HepG2 (cell line): ENCODE data around the gene CNR2. TPM values are rescaled to one million over a fixed set of nuclear protein-coding genes. Genes with fewer than 3 reads are reported as not detected.

Experiments used
- ATAC-seq: fragments of 200-7000 bp; cut with Tn5 transposase; 3 replicates; pipeline ENCODE4 v1.9.1; 2020; ENCODE audit warnings: mild to moderate bottlenecking, moderate library complexity
- BruUV-seq: library from RNA; stranded (reverse); fragments of 400-500 nt; replicated peaks from 2 replicates; lab custom pipeline; 2021; lab: Mats Ljungman, UMichigan
- CTCF ChIA-PET: fragments of 300-600 bp; formaldehyde crosslinking; extraction: SDS; loops from one replicate; lab custom pipeline; 2021; ENCODE audit warnings: low total read pairs, inconsistent platforms, low intra/inter-chr PET ratio; lab: Yijun Ruan, JAX
- POLR2A ChIA-PET: fragments of 350-600 bp; sonication (Branson Sonifier 250); formaldehyde crosslinking; loops from one replicate; lab custom pipeline; 2020; ENCODE audit warnings: antibody characterized with exemption, inconsistent platforms; lab: Yijun Ruan, JAX
- DNase-seq: peaks from one replicate; pipeline ENCODE4 v3.0.0-alpha.2; 2015; ENCODE audit warnings: low spot score
- FAIRE-seq: peaks from 3 replicates; lab custom pipeline; 2011; peaks lifted over from hg19 to GRCh38; lab: Jason Lieb, UNC
- H2AFZ ChIP-seq: one replicate; pipeline ENCODE4 v1.6.1; 2011; ENCODE audit warnings: low read length, inconsistent platforms
- H3K27ac ChIP-seq: fragments of 300-600 bp; 3 replicates; pipeline ENCODE4 v1.8.0; 2011; ENCODE audit warnings: mixed run types, mild to moderate bottlenecking, mixed read lengths, low read length, inconsistent platforms; ENCODE audit not compliant: insufficient read depth; ENCODE audit errors: extremely low read length
- H3K27me3 ChIP-seq, 2 experiments: fragments of 200-600 bp in 1 of 2; 2 replicates in 1 of 2; 3 replicates in 1 of 2; pipeline versions ENCODE4 v1.6.0 to v1.8.0; 2011; ENCODE audit warnings: low read length in 2 of 2, mild to moderate bottlenecking in 2 of 2, moderate library complexity in 2 of 2, inconsistent platforms in 1 of 2; ENCODE audit not compliant: insufficient read depth in 2 of 2, control insufficient read depth in 1 of 2
- H3K36me3 ChIP-seq, 2 experiments: fragments of 200-600 bp in 1 of 2; replicated peaks in 1 of 2; 2 replicates in 1 of 2; 3 replicates in 1 of 2; pipeline versions ENCODE4 v1.5.1 to v1.8.0; 2011; ENCODE audit warnings: low read length in 2 of 2, inconsistent platforms in 1 of 2; ENCODE audit not compliant: insufficient read depth in 2 of 2, control insufficient read depth in 1 of 2
- H3K4me1 ChIP-seq: 2 replicates; pipeline ENCODE4 v1.5.1; 2012; ENCODE audit warnings: low read length, inconsistent platforms; ENCODE audit not compliant: insufficient read depth
- H3K4me2 ChIP-seq: 2 replicates; pipeline ENCODE4 v1.6.0; 2011; ENCODE audit warnings: low read depth, low read length, inconsistent platforms
- H3K4me3 ChIP-seq, 3 experiments: fragments of 200-600 bp in 1 of 3; sonication (generic), shearing (Covaris generic) in 1 of 3; replicated peaks in 1 of 3; 2 replicates each; pipeline ENCODE4 v1.5.1; 2011 to 2016; ENCODE audit warnings: low read length in 3 of 3, inconsistent platforms in 2 of 3, low read depth in 2 of 3, mild to moderate bottlenecking in 2 of 3, control low read depth in 1 of 3, mixed read lengths in 1 of 3; ENCODE audit not compliant: insufficient read depth in 1 of 3
- H3K79me2 ChIP-seq: one replicate; pipeline ENCODE4 v1.6.1; 2011; ENCODE audit warnings: low read length, inconsistent platforms; ENCODE audit not compliant: insufficient read depth
- H3K9ac ChIP-seq: 2 replicates; pipeline ENCODE4 v1.6.0; 2011; ENCODE audit warnings: mild to moderate bottlenecking, low read depth, low read length, inconsistent platforms; ENCODE audit not compliant: insufficient read depth
- H3K9me3 ChIP-seq: 2 replicates; pipeline ENCODE4 v1.5.1; 2012; ENCODE audit warnings: mild to moderate bottlenecking, low read length
- H4K20me1 ChIP-seq: 2 replicates; pipeline ENCODE4 v1.6.0; 2011; ENCODE audit warnings: inconsistent platforms, mild to moderate bottlenecking, low read length, moderate library complexity; ENCODE audit not compliant: insufficient read depth
- ATF4 ChIP-seq, 2 experiments: fragments of 450-650 bp in 1 of 2; sonication (generic) in 1 of 2; formaldehyde crosslinking; IDR thresholded peaks; 2 replicates each; pipeline versions ENCODE4 v1.5.0 to v1.8.0; 2020 to 2022; ENCODE audit warnings: mild to moderate bottlenecking in 1 of 2, missing genetic modification reagents in 1 of 2
- ATF6 ChIP-seq: sonication (generic); formaldehyde crosslinking; conservative IDR thresholded peaks from 2 replicates; pipeline ENCODE4 v1.4.0; 2020; ENCODE audit warnings: missing genetic modification reagents
- EP300 ChIP-seq, 3 experiments: sonication (generic) in 1 of 3; formaldehyde crosslinking in 1 of 3; IDR thresholded peaks; 2 replicates each; pipeline versions ENCODE4 v1.5.1 to v1.6.1; 2011 to 2020; ENCODE audit warnings: low read depth in 2 of 3, low read length in 2 of 3, borderline replicate concordance in 1 of 3, improper control_type of control experiment in 1 of 3, mild to moderate bottlenecking in 1 of 3, missing genetic modification reagents in 1 of 3, moderate library complexity in 1 of 3
- FOXK1 ChIP-seq: sonication (generic); formaldehyde crosslinking; IDR thresholded peaks from 2 replicates; pipeline ENCODE4 v1.4.0; 2020; ENCODE audit warnings: low read depth, missing genetic modification reagents, borderline replicate concordance
- JDP2 ChIP-seq: sonication (generic); formaldehyde crosslinking; IDR thresholded peaks from 2 replicates; pipeline ENCODE4 v1.8.1; 2022; ENCODE audit warnings: missing genetic modification reagents, borderline replicate concordance
- SPEN ChIP-seq: sonication (generic); formaldehyde crosslinking; IDR thresholded peaks from 2 replicates; pipeline ENCODE4 v1.5.1; 2020; ENCODE audit warnings: low read depth, mild to moderate bottlenecking, missing genetic modification reagents
- ZBTB3 ChIP-seq: sonication (generic); formaldehyde crosslinking; IDR thresholded peaks from 2 replicates; pipeline ENCODE4 v1.4.0; 2020; ENCODE audit warnings: low read depth, mild to moderate bottlenecking, moderate library complexity, missing genetic modification reagents, borderline replicate concordance
- ZFAT ChIP-seq: sonication (generic); formaldehyde crosslinking; conservative IDR thresholded peaks from 2 replicates; pipeline ENCODE4 v1.8.1; 2023; ENCODE audit warnings: missing genetic modification reagents, inconsistent platforms
- ZFP1 ChIP-seq: IDR thresholded peaks from 2 replicates; pipeline ENCODE4 v1.6.1; 2016
- ZFP62 ChIP-seq: sonication (generic); formaldehyde crosslinking; IDR thresholded peaks from 2 replicates; pipeline ENCODE4 v1.4.0; 2020; ENCODE audit warnings: missing genetic modification reagents
- WGBS: methylation state at CpG from one replicate; pipeline ENCODE4 v1.1.6; 2017; ENCODE audit warnings: low lambda C conversion rate; 5-methylcytosine and 5-hydroxymethylcytosine counted together
- in situ Hi-C: cut with HindIII; loops from 2 replicates; pipeline ENCODE4 v1.10.0; 2017; ENCODE audit warnings: low pct_unique_long_range_greater_than_20kb; ENCODE audit not compliant: extremely low pct_ligation_motif_present
- intact Hi-C: fragments of 100-400 bp; cut with micrococcal nuclease; formaldehyde crosslinking; loops from one replicate; pipeline ENCODE4 v1.10.0; 2022; ENCODE audit not compliant: unreplicated experiment
- polyA plus RNA-seq, 8 experiments: library from polyadenylated mRNA; depleted of rRNA in 3 of 8; stranded (reverse) in 7 of 8; unstranded in 1 of 8; fragments of >200 nt; fragmentation: Illumina TruSeq in 4 of 8; extraction: Trizol in 4 of 8; gene quantifications; 2 replicates each; pipeline versions ENCODE4 v1.2.1 to v1.2.3, GENCODE V29; 2011 to 2016; ENCODE audit warnings: low read depth in 4 of 8, missing spikeins in 1 of 8, mixed read lengths in 1 of 8; ENCODE audit not compliant: insufficient read depth in 1 of 8
- total RNA-seq, 5 experiments: library from RNA; depleted of rRNA; stranded (reverse); fragments of >200 nt; fragmentation: Illumina TruSeq; extraction: Trizol; gene quantifications; 2 replicates each; pipeline ENCODE4 v1.2.3, GENCODE V29; 2016; ENCODE audit warnings: low read depth in 1 of 5

Gene CNR2
- total and polyA plus RNA-seq, 2 of the 13 experiments (the other 11 are each of a cell fraction or from before 2014, with no cell fraction given): not detected

GRCh38 chr1:23879809-23880208 lies 33.4 kb downstream of the CNR2 start (continued):
- TF ChIP-seq ZFAT (CRISPR knock-in tag) (no peak), JDP2 (no peak)
- TF ChIP-seq, all 625 proteins: peak for 0

GRCh38 chr1:23878668-23879067 lies 34.5 kb downstream of the CNR2 start:
- H3K4me3 ChIP-seq: no peak overlapping the region
- peaks cover 26% of the 10 kb centered on the region for H3K9me3 ChIP-seq
- H3K9ac ChIP-seq: no peak overlapping the region
- H3K36me3 ChIP-seq: no peaks in the 10 kb centered on the region
- no peaks in the 10 kb centered on the region for H3K79me2 ChIP-seq
- no peak overlapping the region for H3K27ac ChIP-seq
- DNase-seq: no peak
- POLR2A ChIA-PET: no interaction called here
- H3K27me3 ChIP-seq: peaks cover 0 to 5% of the 10 kb centered on the region in 2 experiments; a peak in 1 of 5 replicates
- intact Hi-C loops: no loop called here
- TF ChIP-seq EP300 (IDR thresholded peaks at IDR 0.05; ENCODE audit: low read depth in 2 of 2, low read length in 2 of 2) (no peak), EP300 (CRISPR knock-in tag; IDR thresholded peaks at IDR 0.05; ENCODE audit: borderline replicate concordance) (no peak), ZFP1 (CRISPR knock-in tag) (peak; percentile 100)
- TF ChIP-seq, all 625 proteins: peak for 1
- no TSS peak for BruUV-seq
- no peak overlapping the region for H3K4me2 ChIP-seq
- H2AFZ ChIP-seq: no peak overlapping the region
- H3K4me1 ChIP-seq: no peaks in the 10 kb centered on the region
- ATAC-seq: no peak
- H4K20me1 ChIP-seq: no peaks in the 10 kb centered on the region
- WGBS: 0% methylated on average over 1 of the region's 1 CpG
- CTCF ChIA-PET: no interaction called here
- in situ Hi-C loops: no loop called here
- FAIRE-seq: no peak

GRCh38 chr1:23875382-23875781 lies 37.8 kb downstream of the CNR2 start:
- BruUV-seq: no TSS peak
- H2AFZ ChIP-seq: no peak overlapping the region
- H3K9me3 ChIP-seq: peaks cover 26% of the 10 kb centered on the region
- 92% methylated on average over 2 of the region's 3 CpGs for WGBS
- no peak overlapping the region for H3K4me2 ChIP-seq
- no peaks in the 10 kb centered on the region for H3K79me2 ChIP-seq
- H3K4me1 ChIP-seq: peaks cover 8% of the 10 kb centered on the region
- H3K36me3 ChIP-seq: no peaks in the 10 kb centered on the region
- H3K4me3 ChIP-seq: no peak overlapping the region
- no peak overlapping the region for H3K9ac ChIP-seq
- POLR2A ChIA-PET: no interaction called here
- H4K20me1 ChIP-seq: no peaks in the 10 kb centered on the region
- no peak for DNase-seq
- in situ Hi-C loops: no loop called here
- no peak for ATAC-seq
- no peak for FAIRE-seq
- no peaks in the 10 kb centered on the region; a peak in 2 of 5 replicates for H3K27me3 ChIP-seq
- no peak overlapping the region for H3K27ac ChIP-seq
- intact Hi-C loops: no loop called here
- CTCF ChIA-PET: no interaction called here
- TF ChIP-seq ZFP62 (CRISPR knock-in tag) (no peak), ATF4 (CRISPR knock-in tag; IDR thresholded peaks at IDR 0.05) (no peak), ATF6 (CRISPR knock-in tag) (no peak), FOXK1 (CRISPR knock-in tag) (no peak), ZBTB3 (CRISPR knock-in tag) (no peak), SPEN (no peak)
